ENCODE data around the gene ZFHX3.

DNA sequence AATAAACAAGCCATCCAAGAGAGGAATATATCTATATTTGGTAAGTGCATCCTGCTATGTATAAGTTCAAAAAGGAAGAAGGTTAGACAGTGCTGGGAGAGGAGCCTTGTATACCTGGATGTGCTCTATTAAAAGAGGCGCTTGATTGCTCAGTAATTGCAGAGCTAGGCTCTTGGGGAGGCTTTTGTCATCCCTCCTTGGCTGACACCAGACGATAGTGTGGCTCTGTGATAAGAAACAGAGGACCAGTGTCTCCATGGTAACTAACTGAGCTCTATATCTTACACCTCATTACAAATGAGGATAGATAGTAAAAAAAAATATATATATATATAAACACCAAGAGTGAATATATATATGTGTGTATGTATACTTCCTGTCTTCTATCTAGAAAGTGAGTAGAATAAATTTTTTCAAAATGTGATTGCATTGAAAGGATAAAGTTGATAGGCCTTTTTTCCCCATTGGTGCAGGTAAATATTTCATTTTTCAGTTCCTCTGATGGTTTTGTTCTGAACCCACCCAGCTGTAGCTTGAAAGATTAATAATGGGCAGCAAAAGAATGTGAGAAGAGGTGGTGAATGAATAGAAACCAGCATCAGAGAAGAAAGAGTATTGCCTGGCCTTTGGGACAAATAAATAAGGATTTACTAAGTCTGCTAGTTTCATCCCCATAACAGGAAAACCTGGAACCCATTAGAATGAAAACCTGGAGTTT, 303.7 kb downstream of the ZFHX3 start:
- TF ChIP-seq STAT1 (conservative IDR thresholded peaks at IDR 0.05): no peak
- TF ChIP-seq, protein P1, sequence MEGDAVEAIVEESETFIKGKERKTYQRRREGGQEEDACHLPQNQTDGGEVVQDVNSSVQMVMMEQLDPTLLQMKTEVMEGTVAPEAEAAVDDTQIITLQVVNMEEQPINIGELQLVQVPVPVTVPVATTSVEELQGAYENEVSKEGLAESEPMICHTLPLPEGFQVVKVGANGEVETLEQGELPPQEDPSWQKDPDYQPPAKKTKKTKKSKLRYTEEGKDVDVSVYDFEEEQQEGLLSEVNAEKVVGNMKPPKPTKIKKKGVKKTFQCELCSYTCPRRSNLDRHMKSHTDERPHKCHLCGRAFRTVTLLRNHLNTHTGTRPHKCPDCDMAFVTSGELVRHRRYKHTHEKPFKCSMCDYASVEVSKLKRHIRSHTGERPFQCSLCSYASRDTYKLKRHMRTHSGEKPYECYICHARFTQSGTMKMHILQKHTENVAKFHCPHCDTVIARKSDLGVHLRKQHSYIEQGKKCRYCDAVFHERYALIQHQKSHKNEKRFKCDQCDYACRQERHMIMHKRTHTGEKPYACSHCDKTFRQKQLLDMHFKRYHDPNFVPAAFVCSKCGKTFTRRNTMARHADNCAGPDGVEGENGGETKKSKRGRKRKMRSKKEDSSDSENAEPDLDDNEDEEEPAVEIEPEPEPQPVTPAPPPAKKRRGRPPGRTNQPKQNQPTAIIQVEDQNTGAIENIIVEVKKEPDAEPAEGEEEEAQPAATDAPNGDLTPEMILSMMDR (IDR thresholded peaks at IDR 0.05 in 2 of 3, conservative IDR thresholded peaks at IDR 0.05 in 1 of 3; ENCODE audit: control insufficient read depth in 2 of 3, extremely low read depth in 1 of 3, insufficient read depth in 1 of 3, low read depth in 3 of 3, low read length in 3 of 3): no peak
- TF ChIP-seq TBL1XR1 (IDR thresholded peaks at IDR 0.05; ENCODE audit: low read depth, low read length): no peak
- TF ChIP-seq, protein P2, sequence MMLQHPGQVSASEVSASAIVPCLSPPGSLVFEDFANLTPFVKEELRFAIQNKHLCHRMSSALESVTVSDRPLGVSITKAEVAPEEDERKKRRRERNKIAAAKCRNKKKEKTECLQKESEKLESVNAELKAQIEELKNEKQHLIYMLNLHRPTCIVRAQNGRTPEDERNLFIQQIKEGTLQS (IDR thresholded peaks at IDR 0.05; ENCODE audit: borderline replicate concordance, extremely low read depth, low read depth, low read length): no peak
- no peak for TF ChIP-seq SRF (IDR thresholded peaks at IDR 0.05; ENCODE audit: low read depth in 2 of 2, low read length in 2 of 2)
- TF ChIP-seq BACH1 (IDR thresholded peaks at IDR 0.05; ENCODE audit: borderline replicate concordance): no peak
- TF ChIP-seq TCF3 (IDR thresholded peaks at IDR 0.05; ENCODE audit: borderline replicate concordance, insufficient read depth, low read depth, low read length): no peak
